ENCODE results near the gene RAB11FIP3. TPM values are rescaled to one million over a fixed set of nuclear protein-coding genes. Genes with fewer than 3 reads are reported as not detected.

Gene RAB11FIP3
- total and polyA plus RNA-seq, 10 of the 15 experiments (the other 5 are each of a cell fraction or from before 2014, with no cell fraction given) = 1.2 to 27.3 (median 7.7) TPM

DNA sequence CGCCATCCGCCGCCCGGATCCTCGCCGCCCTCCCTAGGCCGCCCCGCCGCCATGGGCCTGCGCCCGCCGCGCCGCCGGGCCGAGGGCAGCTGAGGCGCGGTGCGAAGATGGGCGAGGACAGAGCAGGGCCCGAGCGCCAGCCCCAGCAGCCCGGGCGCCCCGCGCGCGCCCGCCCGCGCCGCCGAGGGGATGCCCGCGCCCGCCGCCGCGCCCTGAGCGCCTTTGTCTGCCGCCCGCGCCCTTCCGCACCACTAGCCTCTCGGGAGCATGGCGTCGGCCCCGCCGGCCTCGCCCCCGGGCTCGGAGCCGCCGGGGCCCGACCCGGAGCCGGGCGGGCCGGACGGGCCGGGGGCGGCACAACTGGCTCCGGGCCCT lies 278 bp downstream of the RAB11FIP3 start:
- peaks cover 11% of the 10 kb centered on the region for H3K79me2 ChIP-seq (ENCODE audit: control insufficient read depth, insufficient read depth, low read length)
- peak overlapping the region; percentile 36; the same call in 1 of the 2 replicates for H3K9ac ChIP-seq (ENCODE audit: control insufficient read depth, insufficient read depth, low read length)
- H3K4me3 ChIP-seq = peak overlapping the region; percentile 65
- RAD21 ChIA-PET (ENCODE audit: unreplicated experiment) = interaction anchor here (1.0 kb wide), 2 partner anchors 39 to 101 kb away, joined by 3 read pairs; partner anchors contain the start of gene CAPN15
- no peaks in the 10 kb centered on the region for H3K36me3 ChIP-seq (ENCODE audit: control insufficient read depth in 2 of 2, insufficient read depth in 2 of 2, low read length in 1 of 2)
- H3K27me3 ChIP-seq (replicated peaks in 1 of 2; ENCODE audit: control insufficient read depth in 2 of 2, insufficient read depth in 2 of 2, low read length in 1 of 2) = peaks cover 0 to 3% of the 10 kb centered on the region in 2 experiments; a peak in 1 of 4 replicates
- intact Hi-C loops (cut with micrococcal nuclease; ENCODE audit: unreplicated experiment) (no loop called here), in situ Hi-C loops (cut with MboI) (no loop called here)
- no peak for DNase-seq (ENCODE audit: low read depth, low spot score)
- POLR2A ChIA-PET = interaction anchor here (0.7 to 1.1 kb wide), 2 partner anchors 76 to 101 kb away, joined by 3 read pairs; no protein-coding TSS in a partner anchor
- BruUV-seq (replicated peaks) = no TSS peak
- ATAC-seq = peak; percentile 62
- WGBS (ENCODE audit: insufficient coverage, insufficient replicate concordance, low lambda C conversion rate, missing lambda C conversion rate) = under 1% methylated on average over 24 of the region's 63 CpGs
- FAIRE-seq = no peak
- no peak overlapping the region for H3K27ac ChIP-seq (ENCODE audit: control insufficient read depth, insufficient read depth)
- H3K4me2 ChIP-seq (ENCODE audit: control insufficient read depth, insufficient read depth) = no peak overlapping the region
- TF ChIP-seq BACH1 (IDR thresholded peaks at IDR 0.05; ENCODE audit: borderline replicate concordance) (no peak), YY1 (IDR thresholded peaks at IDR 0.05; ENCODE audit: low read depth, low read length) (peak; percentile 41; the same call in 1 of the 2 replicates), RAD21 (IDR thresholded peaks at IDR 0.05; ENCODE audit: insufficient read depth, low read depth, low read length) (no peak)
- SMC1A ChIA-PET (ENCODE audit: uncharacterized antibody, unreplicated experiment) = no interaction called here
- no peak overlapping the region for H2AFZ ChIP-seq (ENCODE audit: control insufficient read depth, low read depth, low read length)
- CTCF ChIA-PET = no interaction called here
- H3K9me3 ChIP-seq (replicated peaks; ENCODE audit: control insufficient read depth, insufficient read depth, low read length) = no peaks in the 10 kb centered on the region
- H4K20me1 ChIP-seq (ENCODE audit: control insufficient read depth, insufficient read depth) = no peaks in the 10 kb centered on the region
- H3K4me1 ChIP-seq (ENCODE audit: control insufficient read depth, insufficient read depth, low read length) = peaks cover 15% of the 10 kb centered on the region

DNA sequence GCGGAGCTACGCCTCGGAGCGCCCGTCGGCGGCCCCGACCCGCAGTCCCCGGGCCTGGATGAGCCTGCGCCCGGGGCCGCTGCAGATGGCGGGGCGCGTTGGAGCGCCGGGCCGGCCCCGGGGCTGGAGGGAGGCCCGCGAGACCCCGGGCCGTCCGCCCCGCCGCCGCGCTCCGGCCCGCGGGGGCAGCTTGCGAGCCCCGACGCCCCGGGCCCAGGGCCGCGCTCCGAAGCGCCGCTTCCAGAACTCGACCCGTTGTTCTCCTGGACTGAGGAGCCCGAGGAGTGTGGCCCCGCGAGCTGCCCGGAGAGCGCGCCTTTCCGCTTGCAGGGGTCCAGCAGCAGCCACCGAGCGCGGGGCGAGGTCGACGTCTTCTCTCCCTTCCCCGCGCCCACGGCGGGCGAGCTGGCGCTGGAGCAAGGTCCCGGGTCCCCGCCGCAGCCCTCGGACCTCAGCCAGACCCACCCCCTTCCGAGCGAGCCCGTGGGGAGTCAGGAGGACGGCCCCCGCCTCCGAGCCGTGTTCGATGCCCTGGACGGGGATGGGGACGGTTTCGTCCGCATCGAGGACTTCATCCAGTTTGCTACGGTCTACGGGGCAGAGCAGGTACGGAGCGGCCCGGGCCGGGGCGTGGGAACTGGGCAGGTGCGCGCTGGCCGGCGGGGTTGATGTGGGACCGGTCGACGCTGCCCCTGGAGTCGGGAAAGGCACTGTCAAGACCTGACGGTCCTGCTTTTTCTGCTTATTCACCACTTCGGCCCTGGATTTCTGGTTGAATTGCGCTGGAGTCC lies 861 bp downstream of the RAB11FIP3 start:
- in situ Hi-C loops (cut with MboI) = no loop called here

More for the DNA sequence above, 861 bp downstream of the RAB11FIP3 start:
- no peak for TF ChIP-seq TCF7 (IDR thresholded peaks at IDR 0.05; ENCODE audit: borderline replicate concordance)
- TF ChIP-seq, protein P1, sequence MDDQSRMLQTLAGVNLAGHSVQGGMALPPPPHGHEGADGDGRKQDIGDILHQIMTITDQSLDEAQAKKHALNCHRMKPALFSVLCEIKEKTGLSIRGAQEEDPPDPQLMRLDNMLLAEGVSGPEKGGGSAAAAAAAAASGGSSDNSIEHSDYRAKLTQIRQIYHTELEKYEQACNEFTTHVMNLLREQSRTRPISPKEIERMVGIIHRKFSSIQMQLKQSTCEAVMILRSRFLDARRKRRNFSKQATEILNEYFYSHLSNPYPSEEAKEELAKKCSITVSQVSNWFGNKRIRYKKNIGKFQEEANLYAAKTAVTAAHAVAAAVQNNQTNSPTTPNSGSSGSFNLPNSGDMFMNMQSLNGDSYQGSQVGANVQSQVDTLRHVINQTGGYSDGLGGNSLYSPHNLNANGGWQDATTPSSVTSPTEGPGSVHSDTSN (IDR thresholded peaks at IDR 0.05; ENCODE audit: insufficient replicate concordance, low read depth, low read length) = no peak
- TF ChIP-seq IKZF1 (conservative IDR thresholded peaks at IDR 0.05) = peak; percentile 55
- TF ChIP-seq BHLHE40 (IDR thresholded peaks at IDR 0.05; ENCODE audit: borderline replicate concordance in 1 of 2, low read depth in 2 of 2, low read length in 1 of 2) = 0 out of 4 replicates have a peak, but pooled peaks of 1 of the 2 experiments have one; percentile 6
- TF ChIP-seq ATF3 (IDR thresholded peaks at IDR 0.05; ENCODE audit: borderline replicate concordance, extremely low read depth, low read depth, low read length) = no peak
- no peak for TF ChIP-seq NR2C2 (IDR thresholded peaks at IDR 0.05; ENCODE audit: borderline replicate concordance, control insufficient read depth, insufficient read length, low read depth)
- TF ChIP-seq TBL1XR1 (IDR thresholded peaks at IDR 0.05; ENCODE audit: low read depth, low read length) = no peak
- TF ChIP-seq GATAD2B (conservative IDR thresholded peaks at IDR 0.05; ENCODE audit: low read depth) = peak; percentile 26; the same call in 1 of the 2 replicates
- POLR2A ChIA-PET = interaction anchor here (0.7 to 1.1 kb wide), 2 partner anchors 14 to 100 kb away, joined by 3 to 4 read pairs; no protein-coding TSS in a partner anchor
- peaks cover 11% of the 10 kb centered on the region for H3K79me2 ChIP-seq (ENCODE audit: control insufficient read depth, insufficient read depth, low read length)
- peak overlapping the region; percentile 24; the same call in 1 of the 2 replicates for H2AFZ ChIP-seq (ENCODE audit: control insufficient read depth, low read depth, low read length)
- H3K4me1 ChIP-seq (ENCODE audit: control insufficient read depth, insufficient read depth, low read length) = peaks cover 15% of the 10 kb centered on the region
- WGBS (ENCODE audit: insufficient coverage, insufficient replicate concordance, low lambda C conversion rate, missing lambda C conversion rate) = under 1% methylated on average over 61 of the region's 97 CpGs
- peak overlapping the region; percentile 91 for H3K4me2 ChIP-seq (ENCODE audit: control insufficient read depth, insufficient read depth)
- FAIRE-seq (no peak), ATAC-seq (peak; percentile 8; the same call in 2 of the 3 replicates), DNase-seq (ENCODE audit: low read depth, low spot score) (no peak)
- H3K4me3 ChIP-seq = peak overlapping the region; percentile 76
- CTCF ChIA-PET = no interaction called here
- no peak overlapping the region for H3K27ac ChIP-seq (ENCODE audit: control insufficient read depth, insufficient read depth)
- no peaks in the 10 kb centered on the region for H3K9me3 ChIP-seq (replicated peaks; ENCODE audit: control insufficient read depth, insufficient read depth, low read length)
- SMC1A ChIA-PET (ENCODE audit: uncharacterized antibody, unreplicated experiment) = interaction anchor here (0.5 to 1.1 kb wide), 2 partner anchors 25 to 193 kb away, joined by 3 read pairs; partner anchors contain the start of gene DECR2
- RAD21 ChIA-PET (ENCODE audit: unreplicated experiment) = interaction anchor here (1.0 kb wide), 1 partner anchor 40 kb away, joined by 3 read pairs; no protein-coding TSS in a partner anchor
- peak overlapping the region; percentile 36 for H3K9ac ChIP-seq (ENCODE audit: control insufficient read depth, insufficient read depth, low read length)
- H3K36me3 ChIP-seq (ENCODE audit: control insufficient read depth in 2 of 2, insufficient read depth in 2 of 2, low read length in 1 of 2) = no peaks in the 10 kb centered on the region
- no TSS peak for BruUV-seq (replicated peaks)
- intact Hi-C loops (cut with micrococcal nuclease; ENCODE audit: unreplicated experiment) = no loop called here
- peaks cover 0 to 3% of the 10 kb centered on the region in 2 experiments; a peak in 1 of 4 replicates for H3K27me3 ChIP-seq (replicated peaks in 1 of 2; ENCODE audit: control insufficient read depth in 2 of 2, insufficient read depth in 2 of 2, low read length in 1 of 2)
- H4K20me1 ChIP-seq (ENCODE audit: control insufficient read depth, insufficient read depth) = no peaks in the 10 kb centered on the region
